OCI-LY7 (cell line): ENCODE results near the gene WIPF2.

Experiments used
- CTCF ChIP-seq: fragments of 200-600 bp; sonication (generic); conservative IDR thresholded peaks from 2 replicates; pipeline ENCODE4 v1.5.1; 2014; ENCODE audit warnings: mild to moderate bottlenecking, antibody characterized with exemption, low read length, moderate library complexity, mixed read lengths
- EZH2phosphoT487 ChIP-seq: fragments of 200-600 bp; sonication (generic); IDR thresholded peaks from 2 replicates; pipeline ENCODE4 v1.6.1; 2018; ENCODE audit warnings: low read depth, borderline replicate concordance, mild to moderate bottlenecking, mixed run types, antibody characterized with exemption, low read length, moderate library complexity, mixed read lengths

- TF ChIP-seq CTCF (no peak), EZH2phosphoT487 (no peak)
Observed at GRCh38 chr17:40327244-40327729, 108.2 kb downstream of the WIPF2 start.
